Measurements from ENCODE around the gene COL24A1.

- TF ChIP-seq CTCF (IDR thresholded peaks at IDR 0.05 in 8 of 11, conservative IDR thresholded peaks at IDR 0.05 in 3 of 11): no peak
- no peak for TF ChIP-seq POLR2A (IDR thresholded peaks at IDR 0.05)
- TF ChIP-seq POLR2AphosphoS5 (IDR thresholded peaks at IDR 0.05): no peak
These were observed 204.1 kb downstream of the COL24A1 start for GRCh38 chr1:85952460-85952859.
